A204.1 (cell line): Measurements from ENCODE around the gene USP48.
"Not testable (repeated sequence)": the region's sequence is repeated elsewhere in the genome, so short reads cannot be mapped to it uniquely, and the experiment has no call there.

ENCODE experiments used
- FAIRE-seq: peaks from 2 replicates; lab custom pipeline; 2012; peaks lifted over from hg19 to GRCh38; lab: Jason Lieb, UNC

The USP48 gene

GRCh38 chr1:21771672-21772071, 11.3 kb downstream of the USP48 start:
- FAIRE-seq = not testable (repeated sequence)

DNA sequence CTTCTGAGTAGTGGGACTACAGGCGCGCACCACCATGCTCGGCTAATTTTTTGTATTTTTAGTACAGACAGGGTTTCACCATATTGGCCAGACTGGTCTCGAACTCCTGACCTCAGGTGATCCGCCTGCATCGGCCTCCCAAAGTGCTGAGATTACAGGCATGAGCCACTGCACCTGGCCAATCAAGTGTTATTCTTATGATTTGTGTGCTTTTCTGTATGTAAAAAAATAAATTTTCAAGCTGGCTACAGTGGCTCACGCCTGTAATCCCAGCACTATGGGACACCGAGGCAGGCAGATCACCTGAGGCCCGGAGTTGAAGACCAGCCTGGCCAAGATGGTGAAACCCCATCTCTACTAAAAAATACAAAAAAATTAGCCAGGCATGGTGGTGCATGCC, 12.3 kb downstream of the USP48 start:
- not testable (repeated sequence) for FAIRE-seq

DNA sequence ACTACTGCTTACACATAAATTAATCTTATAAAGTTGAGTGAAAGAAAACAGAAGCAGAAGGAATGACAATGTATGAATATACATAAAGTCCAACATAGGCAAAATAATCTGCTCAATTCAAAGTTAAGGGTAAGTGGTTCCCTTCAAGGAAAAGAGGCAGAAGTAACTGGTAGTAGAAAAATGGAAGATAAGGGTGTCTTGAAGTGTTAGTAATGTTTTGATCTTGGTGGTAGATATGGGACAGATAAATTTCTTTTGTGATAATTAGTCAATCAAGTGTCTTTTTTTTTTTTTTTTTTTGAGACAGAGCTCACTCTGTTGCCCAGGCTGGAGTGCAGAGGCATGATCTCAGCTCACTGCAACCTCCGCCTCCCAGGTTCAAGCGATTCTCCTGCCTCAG, 12.7 kb downstream of the USP48 start:
- FAIRE-seq = no peak

- FAIRE-seq = not testable (repeated sequence)
Observed at GRCh38 chr1:21767106-21767505, 15.8 kb downstream of the USP48 start.

GRCh38 chr1:21766210-21766609, 16.7 kb downstream of the USP48 start:
- no peak for FAIRE-seq

- no peak for FAIRE-seq
Observed at GRCh38 chr1:21764615-21765423, 18.1 kb downstream of the USP48 start.

DNA sequence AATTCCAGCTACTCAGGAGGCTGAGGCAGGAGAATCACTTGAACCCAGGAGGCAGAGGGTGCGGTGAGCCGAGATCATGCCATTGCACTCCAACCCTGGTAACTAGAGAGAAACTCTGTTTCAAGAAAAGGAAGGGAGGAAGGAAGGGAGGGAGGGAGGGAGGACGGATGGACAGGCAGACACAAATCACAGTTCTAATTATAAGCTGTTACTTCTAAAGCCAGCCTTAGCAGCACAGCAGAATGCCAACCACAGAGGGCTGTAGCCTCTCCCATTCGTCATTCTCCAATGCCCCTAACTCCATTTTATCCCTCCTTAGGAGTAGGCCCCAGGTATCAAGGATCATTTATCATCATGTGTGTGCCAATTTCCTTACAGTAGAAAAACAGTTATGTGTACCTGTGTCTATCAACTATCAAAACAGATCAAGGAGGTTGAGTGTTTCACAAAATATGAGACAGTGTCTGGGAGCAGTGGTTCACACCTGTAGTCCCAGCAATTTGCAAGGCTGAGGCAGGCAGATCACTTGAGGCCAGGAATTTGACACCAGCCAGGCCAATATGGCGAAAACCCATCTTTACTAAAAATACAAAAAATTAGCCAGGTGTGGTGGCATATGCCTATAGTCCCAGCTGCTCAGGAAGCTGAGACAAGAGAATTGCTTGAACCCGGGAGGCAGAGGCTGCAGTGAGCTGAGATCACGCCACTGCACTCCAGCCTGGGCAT, 19.1 kb downstream of the USP48 start:
- FAIRE-seq = no peak

- no peak for FAIRE-seq
Observed at GRCh38 chr1:21763236-21763635, 19.7 kb downstream of the USP48 start.

GRCh38 chr1:21762022-21762404, 20.9 kb downstream of the USP48 start:
- FAIRE-seq = no peak

- no peak for FAIRE-seq
Observed at GRCh38 chr1:21761052-21761451, 21.9 kb downstream of the USP48 start.

DNA sequence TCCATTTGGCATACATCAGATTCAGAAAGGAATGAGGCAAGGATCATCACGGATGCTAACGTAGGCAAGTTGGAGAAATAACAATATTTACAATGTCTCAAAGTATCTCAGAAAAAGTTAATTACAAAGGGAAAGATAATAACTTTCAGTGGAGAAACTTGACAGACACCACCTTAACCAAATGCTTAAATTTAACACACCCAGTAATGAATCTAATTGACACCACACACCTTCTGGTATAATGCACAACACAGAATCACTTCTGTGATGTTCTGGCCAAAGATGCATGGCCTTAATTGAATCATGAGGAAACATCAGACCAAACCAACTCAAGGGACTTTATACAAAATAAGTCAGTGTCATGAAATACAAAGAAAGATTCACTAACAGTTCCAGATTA, 23.1 kb downstream of the USP48 start:
- no peak for FAIRE-seq

DNA sequence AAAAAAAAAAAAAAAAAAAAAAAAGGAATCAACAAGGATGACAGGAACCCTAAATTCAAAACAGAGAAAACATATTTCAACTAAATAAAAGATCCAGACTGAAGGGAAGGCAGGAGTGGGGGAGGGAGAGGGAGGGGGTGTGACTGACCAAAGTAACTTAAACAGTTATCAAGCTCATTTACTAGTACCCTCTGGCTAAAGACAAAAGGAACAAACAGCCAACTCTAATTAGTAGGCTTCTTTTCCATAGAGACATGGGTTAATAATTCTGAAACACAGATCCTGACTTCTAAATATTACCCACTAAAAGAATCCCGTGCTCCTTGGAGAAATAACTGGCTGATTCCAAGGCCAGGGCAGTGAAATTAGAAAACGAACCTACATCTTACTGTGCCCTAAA, 23.8 kb downstream of the USP48 start:
- no peak for FAIRE-seq

DNA sequence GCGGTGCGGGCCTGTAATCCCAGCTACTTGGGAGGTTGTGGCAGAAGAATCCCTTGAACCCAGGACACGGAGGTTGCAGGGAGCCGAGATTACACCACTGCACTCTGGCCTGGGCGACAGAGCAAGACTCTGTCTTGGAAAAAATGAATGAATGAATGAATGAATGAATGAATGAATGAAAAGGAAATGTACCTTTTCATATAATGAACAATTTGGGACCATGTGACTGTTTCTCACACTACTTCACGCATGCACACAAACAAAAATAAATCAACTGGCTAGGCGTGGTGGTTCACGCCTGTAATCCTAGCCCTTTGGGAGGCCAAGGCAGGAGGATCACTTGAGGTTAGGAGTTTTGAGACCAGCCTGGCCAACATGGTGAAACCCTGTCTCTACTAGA, 24.3 kb downstream of the USP48 start:
- FAIRE-seq = no peak

DNA sequence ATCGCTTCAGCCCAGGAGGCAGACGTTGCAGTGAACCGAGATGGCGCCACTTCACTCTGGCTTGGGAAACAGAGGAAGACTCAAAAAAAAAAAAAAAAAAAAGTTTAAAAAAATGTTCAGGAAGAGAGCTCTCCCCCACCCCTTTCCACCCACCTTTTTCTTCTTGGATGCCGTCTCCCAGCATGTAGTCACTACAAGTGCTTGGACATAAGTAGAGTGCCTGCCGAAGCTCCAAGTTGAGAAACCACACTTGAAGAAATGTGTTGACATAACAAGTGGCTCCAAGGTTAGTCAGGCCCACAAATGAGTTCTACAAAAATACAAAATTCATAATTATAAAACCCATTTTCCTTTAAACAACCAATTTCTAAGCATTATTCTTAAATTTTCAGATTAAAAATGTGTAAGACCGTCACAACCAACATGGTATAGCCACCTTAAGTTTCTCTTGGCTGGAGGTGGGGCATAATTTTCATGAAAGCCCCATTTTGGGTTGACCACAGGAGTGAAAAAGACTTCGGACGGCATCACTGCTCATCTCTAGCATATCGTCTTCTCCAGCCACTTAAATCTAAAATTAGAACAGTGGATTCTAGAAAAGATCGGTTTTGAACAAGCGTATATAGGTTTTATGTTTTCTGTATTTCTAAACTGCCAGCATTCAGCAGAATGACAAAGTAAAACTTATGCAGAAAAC, 26.4 kb downstream of the USP48 start:
- FAIRE-seq = no peak

- FAIRE-seq = no peak
Observed at GRCh38 chr1:21755067-21755466, 27.9 kb downstream of the USP48 start.

GRCh38 chr1:21754583-21754982, 28.4 kb downstream of the USP48 start:
- no peak for FAIRE-seq

DNA sequence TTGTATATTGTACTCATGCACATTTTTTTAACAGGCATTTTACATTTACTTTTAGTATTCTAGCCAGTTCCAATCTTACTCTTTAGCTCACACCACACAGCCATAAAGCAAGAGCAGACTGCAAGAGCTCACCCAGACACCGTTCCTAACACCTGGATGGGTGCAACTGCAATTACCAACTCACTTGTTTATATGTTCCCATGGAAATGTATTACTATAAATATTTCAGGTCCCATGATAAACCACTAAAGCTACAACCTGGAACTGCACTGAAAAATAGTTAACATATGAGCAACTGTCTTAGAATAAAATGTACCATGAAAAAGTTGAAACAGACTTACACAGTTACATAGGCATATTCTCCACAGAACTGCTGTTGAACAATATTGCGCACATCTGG, 30.8 kb downstream of the USP48 start:
- FAIRE-seq = no peak

GRCh38 chr1:21751281-21751680, 31.7 kb downstream of the USP48 start:
- FAIRE-seq = no peak

DNA sequence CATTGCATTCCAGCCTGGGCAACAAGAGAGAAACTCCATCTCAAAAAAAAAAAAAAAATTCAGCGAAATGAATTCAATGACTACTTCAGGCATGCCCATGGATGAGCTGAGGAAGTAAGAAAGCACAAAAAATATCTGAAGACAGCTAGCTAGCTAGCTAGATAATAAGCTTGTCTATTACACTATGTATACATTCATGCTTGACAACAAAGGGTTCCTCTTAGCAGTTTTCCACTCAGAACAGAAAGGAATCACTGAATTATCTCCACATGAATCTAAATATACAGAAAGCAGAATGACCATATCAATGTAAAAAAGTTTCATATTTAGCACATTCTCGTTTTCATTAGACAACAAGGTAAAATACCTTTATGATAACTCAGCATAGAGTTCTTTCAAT, 32.1 kb downstream of the USP48 start:
- no peak for FAIRE-seq

DNA sequence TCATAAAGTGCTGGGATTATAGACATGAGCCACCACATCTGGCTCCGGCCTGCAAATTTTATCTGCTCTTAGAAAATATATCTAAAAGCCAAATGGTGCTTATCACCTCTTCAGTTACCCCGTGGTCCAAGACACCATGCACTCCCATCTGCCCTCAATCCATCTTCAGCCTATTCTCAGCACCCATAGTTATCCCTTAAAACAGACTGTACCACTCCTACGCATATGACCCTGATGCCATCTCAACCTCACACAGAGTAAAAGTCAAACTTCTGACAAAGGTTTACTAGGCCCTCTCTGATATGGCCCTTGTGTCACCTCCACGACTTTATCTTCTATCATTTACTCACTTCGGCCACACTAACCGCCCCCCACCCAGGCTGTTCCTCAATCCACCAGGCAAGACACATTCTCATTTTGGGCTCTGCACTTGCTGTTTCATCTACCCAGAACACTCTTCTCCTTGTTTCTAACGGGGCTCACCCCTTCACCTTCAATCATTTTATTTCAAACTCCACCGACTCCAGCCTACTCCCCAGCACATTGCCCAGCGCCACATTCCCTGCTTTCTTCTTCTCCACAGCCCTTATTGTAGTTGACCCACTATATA, 33.0 kb downstream of the USP48 start:
- no peak for FAIRE-seq

GRCh38 chr1:21749109-21749508, 33.8 kb downstream of the USP48 start:
- FAIRE-seq = no peak

DNA sequence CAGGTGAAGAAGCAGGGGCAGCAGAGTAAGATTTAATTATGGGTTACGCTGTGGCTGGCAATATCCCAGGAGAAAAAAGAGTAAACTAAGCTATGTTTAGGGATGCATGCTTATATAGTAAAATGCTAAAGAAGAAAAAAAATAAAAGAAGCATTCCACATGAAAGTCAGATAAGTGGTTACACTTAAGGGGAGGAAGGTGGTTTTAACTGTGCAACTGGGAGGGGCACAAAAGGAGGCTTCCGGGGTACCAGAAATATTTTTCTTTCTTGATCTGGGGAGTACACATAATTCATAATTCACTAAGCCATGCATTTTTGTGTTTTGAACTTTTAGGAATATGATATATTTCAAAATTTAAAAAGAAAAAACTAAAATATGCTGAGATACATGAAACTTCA, 39.5 kb downstream of the USP48 start:
- FAIRE-seq = no peak

GRCh38 chr1:21742578-21742977, 40.4 kb downstream of the USP48 start:
- no peak for FAIRE-seq
